SK-N-SH (cell line): Measurements from ENCODE around the gene SNCG.

ENCODE experiments used
- POLR2AphosphoS5 ChIP-seq: IDR thresholded peaks from 2 replicates; pipeline ENCODE4 v1.6.1; 2012; ENCODE audit warnings: low read depth, low read length
- TF ChIP-seq, protein P1 (sequence below): fragments of 150-350 bp; IDR thresholded peaks from 2 replicates; pipeline ENCODE4 v1.6.1; 2017; ENCODE audit warnings: antibody characterized with exemption, low read length, low read depth, borderline replicate concordance
- TF ChIP-seq, protein P2 (sequence below): IDR thresholded peaks from 2 replicates; pipeline ENCODE4 v1.4.0; 2012; ENCODE audit warnings: low read depth
- TF ChIP-seq, protein P3 (sequence below): fragments of 200-600 bp; sonication (generic); IDR thresholded peaks from 2 replicates; pipeline ENCODE4 v1.6.1; 2017; ENCODE audit warnings: antibody characterized with exemption, mild to moderate bottlenecking, moderate library complexity

DNA sequence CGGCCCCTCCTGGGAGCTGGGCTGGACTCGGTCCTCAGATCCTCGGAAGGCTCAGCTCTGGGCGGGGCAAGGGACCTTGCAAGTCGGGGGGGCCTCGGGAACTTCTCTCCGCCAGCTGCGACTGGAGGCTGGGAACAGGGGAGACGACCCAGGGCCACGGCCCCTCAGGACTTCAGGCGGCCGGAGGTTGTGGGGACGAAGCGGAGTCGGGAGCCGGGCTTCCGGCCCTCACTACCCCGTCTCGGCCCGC, 12.5 kb downstream of the SNCG start:
- TF ChIP-seq, protein P1, sequence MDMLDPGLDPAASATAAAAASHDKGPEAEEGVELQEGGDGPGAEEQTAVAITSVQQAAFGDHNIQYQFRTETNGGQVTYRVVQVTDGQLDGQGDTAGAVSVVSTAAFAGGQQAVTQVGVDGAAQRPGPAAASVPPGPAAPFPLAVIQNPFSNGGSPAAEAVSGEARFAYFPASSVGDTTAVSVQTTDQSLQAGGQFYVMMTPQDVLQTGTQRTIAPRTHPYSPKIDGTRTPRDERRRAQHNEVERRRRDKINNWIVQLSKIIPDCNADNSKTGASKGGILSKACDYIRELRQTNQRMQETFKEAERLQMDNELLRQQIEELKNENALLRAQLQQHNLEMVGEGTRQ: no peak
- TF ChIP-seq, protein P2, sequence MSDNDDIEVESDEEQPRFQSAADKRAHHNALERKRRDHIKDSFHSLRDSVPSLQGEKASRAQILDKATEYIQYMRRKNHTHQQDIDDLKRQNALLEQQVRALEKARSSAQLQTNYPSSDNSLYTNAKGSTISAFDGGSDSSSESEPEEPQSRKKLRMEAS: no peak
- TF ChIP-seq, protein P3, sequence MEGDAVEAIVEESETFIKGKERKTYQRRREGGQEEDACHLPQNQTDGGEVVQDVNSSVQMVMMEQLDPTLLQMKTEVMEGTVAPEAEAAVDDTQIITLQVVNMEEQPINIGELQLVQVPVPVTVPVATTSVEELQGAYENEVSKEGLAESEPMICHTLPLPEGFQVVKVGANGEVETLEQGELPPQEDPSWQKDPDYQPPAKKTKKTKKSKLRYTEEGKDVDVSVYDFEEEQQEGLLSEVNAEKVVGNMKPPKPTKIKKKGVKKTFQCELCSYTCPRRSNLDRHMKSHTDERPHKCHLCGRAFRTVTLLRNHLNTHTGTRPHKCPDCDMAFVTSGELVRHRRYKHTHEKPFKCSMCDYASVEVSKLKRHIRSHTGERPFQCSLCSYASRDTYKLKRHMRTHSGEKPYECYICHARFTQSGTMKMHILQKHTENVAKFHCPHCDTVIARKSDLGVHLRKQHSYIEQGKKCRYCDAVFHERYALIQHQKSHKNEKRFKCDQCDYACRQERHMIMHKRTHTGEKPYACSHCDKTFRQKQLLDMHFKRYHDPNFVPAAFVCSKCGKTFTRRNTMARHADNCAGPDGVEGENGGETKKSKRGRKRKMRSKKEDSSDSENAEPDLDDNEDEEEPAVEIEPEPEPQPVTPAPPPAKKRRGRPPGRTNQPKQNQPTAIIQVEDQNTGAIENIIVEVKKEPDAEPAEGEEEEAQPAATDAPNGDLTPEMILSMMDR: no peak
- TF ChIP-seq POLR2AphosphoS5: no peak
